D721Med (cell line): ENCODE data around the gene KCNAB1.

Source experiments
- DNase-seq: peaks from one replicate; pipeline ENCODE4 v3.0.0; 2011; ENCODE audit warnings: low spot score; ENCODE audit not compliant: insufficient read length
- FAIRE-seq: peaks from 2 replicates; lab custom pipeline; 2011; peaks lifted over from hg19 to GRCh38; lab: Jason Lieb, UNC
- CTCF ChIP-seq: IDR thresholded peaks from 2 replicates; pipeline ENCODE4 v1.5.1; 2012; ENCODE audit warnings: mild to moderate bottlenecking, control low read depth; ENCODE audit not compliant: insufficient read depth; ENCODE audit errors: missing control alignments

KCNAB1 gene

GRCh38 chr3:156575641-156576040 is 455.3 kb downstream of the KCNAB1 start:
- TF ChIP-seq CTCF: no peak
- FAIRE-seq (no peak), DNase-seq (no peak)

GRCh38 chr3:156576051-156576450 is 455.7 kb downstream of the KCNAB1 start:
- DNase-seq: no peak
- TF ChIP-seq CTCF: no peak
- FAIRE-seq: no peak

GRCh38 chr3:156576651-156577348 is 456.4 kb downstream of the KCNAB1 start:
- FAIRE-seq (no peak), DNase-seq (no peak)

GRCh38 chr3:156577736-156578135 is 457.4 kb downstream of the KCNAB1 start:
- no peak for DNase-seq

More at GRCh38 chr3:156576651-156577348, 456.4 kb downstream of the KCNAB1 start:
- no peak for TF ChIP-seq CTCF

GRCh38 chr3:156579427-156579851 is 459.1 kb downstream of the KCNAB1 start:
- TF ChIP-seq CTCF: no peak
- DNase-seq: no peak
- FAIRE-seq: no peak

More at GRCh38 chr3:156577736-156578135, 457.4 kb downstream of the KCNAB1 start:
- no peak for TF ChIP-seq CTCF
- FAIRE-seq: no peak

- TF ChIP-seq CTCF: no peak
- no peak for DNase-seq
- FAIRE-seq: no peak
Measured at GRCh38 chr3:156581033-156581432, 460.7 kb downstream of the KCNAB1 start.

GRCh38 chr3:156581954-156582353 is 461.6 kb downstream of the KCNAB1 start:
- DNase-seq (no peak), FAIRE-seq (no peak)
- no peak for TF ChIP-seq CTCF
